NCI-H2227 (cell line): Measurements from ENCODE around the gene SMG9.

Source experiments
- DNase-seq: peaks from one replicate; lab custom pipeline; 2025; ENCODE audit not compliant: unreplicated experiment; lab: John Stamatoyannopoulos, UW

SMG9 gene

DNA sequence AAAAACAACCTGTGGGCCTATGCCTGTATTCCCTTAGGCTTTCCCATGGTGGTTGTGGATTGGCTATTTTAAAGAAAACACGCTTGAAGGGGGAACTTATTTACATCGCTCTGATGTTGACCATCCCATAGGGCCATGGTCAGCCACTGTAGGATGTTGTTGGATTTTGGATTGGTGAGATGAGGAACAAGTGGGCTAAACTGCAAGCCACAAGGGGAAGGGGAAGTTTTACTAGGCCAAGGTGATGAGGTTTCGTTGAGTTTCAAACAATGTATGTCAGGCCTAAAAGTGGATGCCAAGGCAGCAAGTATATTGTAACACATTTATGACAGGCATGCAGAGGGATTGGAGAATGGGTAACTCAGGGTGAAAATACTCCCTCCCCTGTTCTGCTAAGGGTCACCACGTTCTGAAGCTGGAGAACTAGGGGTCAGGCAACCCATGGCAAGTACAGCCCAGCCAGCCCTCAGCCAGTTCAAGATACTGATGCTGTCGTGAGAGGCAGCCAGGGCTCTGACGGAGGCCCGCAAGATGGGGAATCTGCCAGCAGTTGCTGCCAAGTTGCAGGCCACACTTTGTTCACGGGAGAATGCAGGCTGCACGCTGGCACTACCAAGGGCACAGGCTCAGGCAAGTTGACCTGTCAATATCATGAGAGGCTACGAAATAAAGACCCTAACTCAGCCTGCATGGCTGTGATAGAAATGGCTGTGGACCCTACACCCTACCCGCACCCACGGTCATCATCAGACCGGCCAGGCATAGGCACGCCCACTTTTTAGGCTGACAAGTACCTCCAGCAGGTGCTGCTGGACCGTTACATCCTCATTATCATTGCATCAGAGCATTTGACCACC lies 27.8 kb downstream of the SMG9 start:
- DNase-seq = no peak

DNA sequence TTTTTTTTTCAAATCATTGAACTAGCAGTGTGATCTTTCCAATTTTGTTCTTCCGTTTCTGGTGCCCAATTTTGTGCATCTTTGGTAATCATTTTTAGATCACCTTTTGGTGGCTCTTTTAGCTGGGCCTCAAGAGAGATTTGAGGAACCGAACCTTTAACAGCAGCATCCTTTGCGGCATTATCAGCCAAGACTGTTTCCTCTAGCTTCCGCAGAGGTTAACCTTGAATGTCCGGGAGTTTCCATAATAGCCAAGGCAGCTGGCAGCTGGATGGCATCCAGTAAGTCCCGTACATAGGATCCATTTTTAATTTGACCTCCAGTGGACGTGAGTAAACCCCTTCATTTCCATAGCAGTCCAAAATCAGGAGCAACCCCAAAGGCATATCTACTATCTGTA lies 29.3 kb downstream of the SMG9 start:
- no peak for DNase-seq

DNA sequence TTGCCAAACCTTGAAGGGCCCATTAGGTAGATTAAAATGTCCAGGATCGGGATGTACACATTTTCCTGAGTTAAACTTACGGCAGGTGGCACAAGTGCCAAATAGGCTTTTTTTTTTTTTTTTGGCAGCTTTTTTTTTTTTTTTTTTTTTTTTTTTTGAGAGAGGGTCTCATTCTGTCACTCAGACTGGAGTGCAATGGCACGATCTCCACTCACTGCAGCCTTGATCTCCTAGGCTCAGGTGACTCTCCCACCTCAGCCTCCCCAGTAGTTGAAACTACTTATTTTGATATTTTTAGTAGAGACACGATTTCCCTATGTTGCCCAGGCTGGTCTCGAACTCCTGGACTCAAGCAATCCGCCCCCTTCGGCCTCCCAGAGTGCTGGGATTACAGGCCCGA lies 29.9 kb downstream of the SMG9 start:
- DNase-seq = no peak

DNA sequence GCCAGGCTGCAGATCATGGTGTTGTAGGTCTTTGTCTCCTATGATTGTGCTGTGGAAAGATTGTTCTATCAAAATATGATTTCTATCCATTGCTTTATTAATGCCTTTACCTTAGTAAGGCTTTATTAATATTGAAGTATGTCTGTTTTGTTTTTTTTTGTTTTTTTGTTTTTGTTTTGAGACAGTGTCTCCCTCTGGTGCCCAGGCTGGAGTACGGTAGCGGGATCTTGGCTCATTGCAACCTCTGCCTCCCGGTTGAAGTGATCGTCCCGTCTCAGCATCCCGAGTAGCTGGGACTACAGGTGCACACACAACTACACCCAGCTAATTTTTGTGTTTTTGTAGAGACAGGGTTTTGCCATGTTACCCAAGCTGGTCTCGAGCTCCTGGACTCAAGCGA lies 31.2 kb downstream of the SMG9 start:
- DNase-seq = no peak

DNA sequence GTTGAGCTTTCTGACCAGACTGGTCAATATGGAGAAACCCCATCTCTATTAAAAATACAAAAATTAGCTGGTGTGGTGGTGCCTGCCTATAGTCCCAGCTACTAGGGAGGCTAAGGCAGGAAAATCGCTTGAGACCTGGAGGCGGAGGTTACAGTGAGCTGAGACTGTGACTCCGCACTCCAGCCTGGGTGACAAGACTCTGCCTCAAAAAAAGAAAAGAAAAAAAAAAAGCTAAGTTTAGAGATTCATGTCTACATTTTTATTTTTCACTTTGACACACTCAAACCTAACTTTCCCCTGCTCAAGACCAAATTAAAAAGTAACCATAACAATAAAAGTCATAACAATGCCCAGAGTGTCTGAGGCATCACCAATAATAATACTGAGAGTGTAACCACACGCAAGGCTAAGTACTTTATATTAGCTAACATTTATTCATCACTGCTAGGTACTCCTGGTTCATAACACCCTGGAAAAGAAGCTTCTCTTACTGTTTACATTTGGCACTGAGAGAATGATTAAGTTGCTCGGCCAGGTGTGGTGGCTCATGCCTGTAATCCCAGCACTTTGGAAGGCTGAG lies 33.2 kb downstream of the SMG9 start:
- DNase-seq = no peak

DNA sequence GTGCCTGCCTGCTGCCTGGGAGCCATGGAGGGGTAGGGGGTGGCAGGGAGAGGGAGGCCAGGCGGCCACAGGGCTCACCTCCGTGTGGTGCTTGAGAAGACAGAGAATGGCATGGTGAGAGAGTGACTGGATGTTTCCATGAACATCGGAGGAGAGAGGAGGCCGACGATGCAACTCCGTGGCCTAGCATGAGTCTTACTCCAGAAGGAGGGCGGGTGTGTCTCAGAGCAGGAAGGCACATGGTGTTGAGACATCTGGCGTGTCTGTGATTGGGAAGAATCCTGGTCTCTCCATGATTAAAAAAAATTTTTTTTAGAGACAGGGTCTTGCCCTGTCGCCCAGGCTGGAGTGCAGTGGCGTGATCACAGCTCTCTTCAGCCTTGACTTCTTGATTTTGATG lies 33.8 kb downstream of the SMG9 start:
- no peak for DNase-seq

GRCh38 chr19:43719918-43720317 lies 34.8 kb downstream of the SMG9 start:
- DNase-seq = no peak

GRCh38 chr19:43719378-43719868 lies 35.3 kb downstream of the SMG9 start:
- no peak for DNase-seq

- DNase-seq = no peak
Measured at GRCh38 chr19:43718627-43719377, 36.0 kb downstream of the SMG9 start.

DNA sequence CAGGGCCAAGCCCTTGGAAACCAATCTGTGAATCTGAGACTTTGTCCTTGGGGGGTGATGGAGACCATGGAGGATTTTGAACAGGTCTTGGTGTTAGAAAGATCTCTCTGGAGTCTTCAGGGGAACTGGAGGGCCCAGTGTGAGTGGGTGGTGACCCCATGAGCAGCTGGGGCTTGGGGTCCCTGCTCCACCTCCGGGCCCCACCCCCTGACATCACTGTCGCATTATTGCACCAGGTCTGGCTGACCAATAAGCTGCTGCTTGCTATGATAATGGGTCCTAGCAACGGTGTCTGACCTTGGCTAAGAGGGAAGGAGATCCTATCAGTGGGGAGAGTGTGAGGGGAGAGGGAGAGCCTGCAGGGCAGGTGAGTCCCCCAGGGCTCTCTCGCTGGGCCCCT lies 39.0 kb downstream of the SMG9 start, which contains the start of gene IRGC:
Gene IRGC (plus strand): TSS at position 301 of the 400 bp plus-strand sequence. CDS start 2,483 bp downstream, outside the sequence.
- no peak for DNase-seq

DNA sequence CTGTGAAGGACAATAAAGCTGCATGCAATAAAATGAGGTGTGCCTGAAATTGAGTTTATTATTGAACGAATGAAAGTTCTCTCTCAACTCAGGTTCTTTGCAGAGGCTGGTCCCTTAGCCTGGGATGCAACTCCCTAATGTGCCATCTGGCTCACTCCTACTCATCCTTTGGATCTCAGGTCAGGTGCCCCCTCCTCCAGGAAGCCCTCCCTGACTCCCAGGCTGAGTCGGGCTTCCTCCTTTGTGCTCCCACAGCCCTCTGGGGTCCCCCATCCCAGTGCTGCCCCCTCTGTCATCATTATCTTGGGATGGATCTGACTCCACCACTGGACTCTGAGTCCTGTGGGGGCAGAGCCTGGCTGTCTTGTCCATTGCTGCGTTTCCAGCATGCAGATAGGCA lies 41.6 kb downstream of the SMG9 start:
- no peak for DNase-seq

DNA sequence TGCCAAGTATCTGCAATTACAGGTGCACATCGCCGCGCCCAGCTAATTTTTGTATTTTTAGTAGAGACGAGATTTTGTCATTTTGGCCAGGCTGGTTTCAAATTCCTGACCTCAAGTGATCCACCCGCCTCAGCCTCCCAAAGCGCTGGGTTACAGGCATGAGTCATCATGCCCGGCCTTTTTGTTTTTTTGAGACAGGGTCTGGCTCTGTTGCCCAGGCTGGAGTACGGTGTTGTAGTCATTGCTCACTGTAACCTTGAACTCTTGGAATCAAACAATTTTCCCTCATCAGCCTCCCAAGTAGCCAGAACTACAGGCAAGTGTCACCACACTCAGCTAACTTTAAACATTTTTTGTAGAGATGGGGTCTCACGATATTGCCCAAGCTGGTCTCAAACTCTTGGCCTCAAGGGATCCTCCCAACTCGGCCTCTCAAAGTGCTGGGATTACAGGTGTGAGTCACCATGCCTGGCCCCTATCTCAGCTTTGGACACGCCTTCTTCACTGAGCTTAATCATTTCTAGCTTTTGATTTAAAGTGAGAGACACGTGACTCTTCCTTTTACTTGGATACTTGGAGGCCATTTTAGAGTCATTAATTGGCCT lies 42.9 kb downstream of the SMG9 start:
- DNase-seq = no peak

- DNase-seq = no peak
Measured at GRCh38 chr19:43708716-43709115, 46.0 kb downstream of the SMG9 start.

- DNase-seq = no peak
Measured at GRCh38 chr19:43707158-43707712, 47.5 kb downstream of the SMG9 start.

DNA sequence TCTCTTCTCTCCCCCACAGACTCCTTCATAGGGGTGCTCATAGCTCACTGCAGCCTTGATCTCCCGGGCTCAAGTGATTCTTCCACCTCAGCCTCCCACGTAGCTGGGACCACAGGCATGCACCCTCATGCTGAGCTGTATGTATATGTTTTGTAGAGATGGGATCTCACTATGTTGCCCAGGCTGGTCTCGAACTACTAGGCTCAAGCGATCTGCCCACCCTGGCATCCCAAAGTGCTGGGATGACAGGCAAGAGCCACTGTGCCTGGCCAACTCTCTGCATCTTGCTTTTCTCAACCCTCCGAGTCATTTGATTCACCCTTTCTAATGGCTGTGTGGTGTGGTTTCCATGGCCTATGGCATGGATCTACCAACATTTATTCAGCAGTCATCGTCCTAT lies 49.0 kb downstream of the SMG9 start:
- no peak for DNase-seq

DNA sequence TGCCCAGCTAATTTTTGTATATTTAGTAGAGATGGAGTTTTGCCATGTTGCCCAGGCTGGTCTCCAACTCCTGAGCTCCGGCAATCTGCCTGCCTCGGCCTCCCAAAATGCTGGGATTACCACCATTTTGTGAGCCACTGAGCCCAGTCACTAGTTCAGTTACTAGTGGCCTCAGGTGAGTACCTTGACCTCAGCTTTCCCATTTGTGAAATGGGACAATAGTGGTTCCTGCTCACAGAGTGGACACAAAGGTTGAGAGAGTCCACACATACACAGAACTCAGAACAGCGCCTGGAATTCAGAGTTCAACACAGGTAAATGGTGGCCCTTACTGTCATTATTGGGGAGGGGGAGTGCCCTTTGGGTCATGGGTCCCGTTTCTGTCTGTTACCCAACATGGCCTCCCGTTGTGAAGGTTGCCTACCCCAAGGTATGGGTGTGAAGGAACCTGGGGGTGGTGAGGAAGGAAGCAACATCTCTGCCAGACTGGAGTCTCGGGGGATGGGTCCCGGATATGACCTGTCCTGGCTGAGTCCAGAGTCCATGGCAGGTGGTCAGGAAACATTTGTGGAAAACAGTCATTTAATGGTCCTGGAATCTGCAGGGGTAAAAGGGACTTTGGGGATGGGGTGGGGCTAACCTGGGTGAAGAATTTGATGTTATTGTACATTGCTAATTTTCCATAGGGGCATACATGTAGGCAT lies 50.6 kb downstream of the SMG9 start:
- DNase-seq = no peak

DNA sequence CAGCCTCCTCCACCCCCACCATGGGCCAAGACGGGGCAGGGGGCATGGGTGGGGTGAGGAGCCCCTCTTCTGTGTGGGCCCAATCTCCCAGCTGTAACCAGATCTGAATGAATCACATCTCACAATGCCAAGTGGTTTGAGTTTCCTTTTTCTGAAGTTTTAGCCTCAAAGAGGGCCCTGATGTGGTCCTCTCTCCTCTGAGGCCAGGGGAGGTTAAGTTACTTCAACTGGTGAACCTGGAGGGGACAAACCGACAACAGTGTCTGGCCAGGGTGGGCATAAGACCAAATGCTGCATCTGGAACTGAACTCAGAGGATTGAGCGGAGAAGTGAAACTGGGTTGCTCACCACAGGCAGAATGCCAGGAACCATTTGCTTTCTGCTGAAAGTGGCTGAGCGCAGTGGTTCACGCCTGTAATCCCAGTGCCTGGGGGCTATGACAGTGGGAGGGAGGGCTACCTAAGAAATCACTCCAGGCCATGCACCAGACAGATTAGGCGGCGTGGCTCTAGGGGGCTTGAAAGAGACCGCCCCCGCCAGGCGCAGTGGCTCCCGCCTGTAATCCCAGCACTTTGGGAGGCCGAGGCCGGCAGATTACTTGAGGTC lies 54.3 kb downstream of the SMG9 start:
- no peak for DNase-seq

GRCh38 chr19:43699506-43700394 lies 55.0 kb downstream of the SMG9 start:
- DNase-seq = peak; percentile 50

DNA sequence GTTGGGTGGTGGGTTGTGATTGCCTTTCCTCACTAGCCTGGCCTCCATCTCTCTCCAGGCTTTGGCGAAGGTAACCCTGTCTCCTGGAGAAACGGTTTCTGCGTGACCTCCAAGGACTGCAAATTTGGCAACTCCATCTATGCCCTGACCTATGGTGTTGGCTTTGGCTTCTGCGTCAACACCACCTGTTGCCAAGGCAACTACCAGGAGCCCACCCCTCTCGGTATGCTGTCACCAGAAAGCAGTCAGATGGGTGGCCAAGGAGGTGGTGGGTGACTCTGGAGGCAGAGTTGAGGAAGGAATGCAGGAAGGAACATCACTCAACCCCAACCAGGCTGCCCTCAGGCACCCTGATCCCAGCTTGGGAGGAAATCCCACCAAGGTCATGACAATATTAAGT lies 57.5 kb downstream of the SMG9 start:
- DNase-seq = no peak
